ENCODE results near the gene NCBP2L. TPM values are rescaled to one million over a fixed set of nuclear protein-coding genes. Genes with fewer than 3 reads are reported as not detected.

NCBP2L gene
- total RNA-seq, 4 donors from 2014 or later = not detected

- 84% methylated on average over 5 of the region's 5 CpGs for WGBS
- H3K27me3 ChIP-seq = no peaks in the 10 kb centered on the region
- no peaks in the 10 kb centered on the region for H3K9me3 ChIP-seq
- intact Hi-C loops (cut with DNase I) = no loop called here
- no peak for DNase-seq (ENCODE audit: extremely low spot score)
- H3K4me1 ChIP-seq = peaks cover 5 to 15% (median 7%) of the 10 kb centered on the region in 4 donors
- H3K27ac ChIP-seq (replicated peaks in 1 of 4) = no peak overlapping the region
- peaks cover 0 to 3% (median 0%) of the 10 kb centered on the region in 4 donors for H3K36me3 ChIP-seq
- no peak overlapping the region for H3K4me3 ChIP-seq
- no peak for TF ChIP-seq POLR2AphosphoS5 (IDR thresholded peaks at IDR 0.05)
- no peak for TF ChIP-seq CTCF (IDR thresholded peaks at IDR 0.05)
- TF ChIP-seq EP300 (IDR thresholded peaks at IDR 0.05) = no peak
- TF ChIP-seq POLR2A (IDR thresholded peaks at IDR 0.05; ENCODE audit: low read depth) = no peak
Measured at GRCh38 chrX:107758231-107758766, 19.2 kb upstream of the NCBP2L start.

- H3K27ac ChIP-seq (replicated peaks in 1 of 4) = no peak overlapping the region
- DNase-seq (ENCODE audit: extremely low spot score) = no peak
- 78% methylated on average over 5 of the region's 5 CpGs for WGBS
- H3K9me3 ChIP-seq = no peaks in the 10 kb centered on the region
- intact Hi-C loops (cut with DNase I) = no loop called here
- no peak for TF ChIP-seq CTCF (IDR thresholded peaks at IDR 0.05)
- TF ChIP-seq POLR2AphosphoS5 (IDR thresholded peaks at IDR 0.05) = no peak
- no peak for TF ChIP-seq EP300 (IDR thresholded peaks at IDR 0.05)
- no peak for TF ChIP-seq POLR2A (IDR thresholded peaks at IDR 0.05; ENCODE audit: low read depth)
- H3K27me3 ChIP-seq = no peaks in the 10 kb centered on the region
- H3K4me3 ChIP-seq = no peak overlapping the region
- peaks cover 0 to 3% (median 0%) of the 10 kb centered on the region in 4 donors for H3K36me3 ChIP-seq
- H3K4me1 ChIP-seq = peaks cover 0 to 4% (median 2%) of the 10 kb centered on the region in 4 donors
Measured at GRCh38 chrX:107760304-107761077, 17.0 kb upstream of the NCBP2L start.

GRCh38 chrX:107763647-107764046, 13.9 kb upstream of the NCBP2L start:
- Histone ChIP-seq H3K27ac (replicated peaks in 1 of 4) (no peak overlapping the region), H3K4me1 (peaks cover 0 to 25% (median 14%) of the 10 kb centered on the region in 4 donors), H3K36me3 (peaks cover 0 to 3% (median 0%) of the 10 kb centered on the region in 4 donors), H3K27me3 (peaks cover 0 to 4% (median 0%) of the 10 kb centered on the region in 4 donors), H3K4me3 (no peak overlapping the region), H3K9me3 (no peaks in the 10 kb centered on the region)
- WGBS = 93% methylated on average over 1 of the region's 1 CpG
- no peak for DNase-seq (ENCODE audit: extremely low spot score)
- TF ChIP-seq POLR2AphosphoS5 (IDR thresholded peaks at IDR 0.05) (no peak), POLR2A (IDR thresholded peaks at IDR 0.05; ENCODE audit: low read depth) (no peak), CTCF (IDR thresholded peaks at IDR 0.05) (no peak), EP300 (IDR thresholded peaks at IDR 0.05) (no peak)
- intact Hi-C loops (cut with DNase I) = no loop called here

GRCh38 chrX:107764845-107765608, 12.5 kb upstream of the NCBP2L start:
- H3K4me1 ChIP-seq = peaks cover 0 to 31% (median 14%) of the 10 kb centered on the region in 4 donors
- WGBS = 84% methylated on average over 11 of the region's 11 CpGs
- no peaks in the 10 kb centered on the region for H3K9me3 ChIP-seq
- peaks cover 0 to 5% (median 0%) of the 10 kb centered on the region in 4 donors for H3K27me3 ChIP-seq
- intact Hi-C loops (cut with DNase I) = no loop called here
- no peak overlapping the region for H3K27ac ChIP-seq (replicated peaks in 1 of 4)
- H3K4me3 ChIP-seq = no peak overlapping the region
- no peak for DNase-seq (ENCODE audit: extremely low spot score)
- TF ChIP-seq POLR2A (IDR thresholded peaks at IDR 0.05; ENCODE audit: low read depth) (no peak), POLR2AphosphoS5 (IDR thresholded peaks at IDR 0.05) (no peak), EP300 (IDR thresholded peaks at IDR 0.05) (no peak), CTCF (IDR thresholded peaks at IDR 0.05) (no peak)
- H3K36me3 ChIP-seq = peaks cover 0 to 3% (median 0%) of the 10 kb centered on the region in 4 donors

All from esophagus muscularis mucosa (tissue), 4 donors.